ENCODE measurements around the gene NUCB1.

DNA sequence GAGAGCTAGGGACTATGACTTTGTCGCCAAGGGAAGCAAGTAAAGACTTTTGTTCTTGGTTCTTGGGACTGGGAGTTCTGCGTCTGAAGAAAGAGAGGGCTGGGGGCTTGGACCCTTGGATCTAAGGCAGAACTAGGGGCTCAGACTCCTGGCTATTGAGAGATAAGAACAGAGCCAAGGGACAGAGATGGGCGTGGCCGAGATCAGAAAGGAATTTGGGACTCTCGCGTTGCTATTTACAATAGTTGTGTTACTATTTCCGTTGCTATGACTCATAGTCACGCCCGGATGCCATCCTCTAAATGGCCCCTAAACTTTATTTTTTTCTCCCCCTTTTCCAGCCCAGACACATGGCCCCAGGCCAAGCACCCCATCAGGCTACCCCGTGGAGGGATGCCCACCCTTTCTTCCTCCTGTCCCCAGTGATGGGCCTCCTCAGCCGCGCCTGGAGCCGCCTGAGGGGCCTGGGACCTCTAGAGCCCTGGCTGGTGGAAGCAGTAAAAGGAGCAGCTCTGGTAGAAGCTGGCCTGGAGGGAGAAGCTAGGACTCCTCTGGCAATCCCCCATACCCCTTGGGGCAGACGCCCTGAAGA, 27.1 kb upstream of the NUCB1 start:
- TF ChIP-seq, protein P1, sequence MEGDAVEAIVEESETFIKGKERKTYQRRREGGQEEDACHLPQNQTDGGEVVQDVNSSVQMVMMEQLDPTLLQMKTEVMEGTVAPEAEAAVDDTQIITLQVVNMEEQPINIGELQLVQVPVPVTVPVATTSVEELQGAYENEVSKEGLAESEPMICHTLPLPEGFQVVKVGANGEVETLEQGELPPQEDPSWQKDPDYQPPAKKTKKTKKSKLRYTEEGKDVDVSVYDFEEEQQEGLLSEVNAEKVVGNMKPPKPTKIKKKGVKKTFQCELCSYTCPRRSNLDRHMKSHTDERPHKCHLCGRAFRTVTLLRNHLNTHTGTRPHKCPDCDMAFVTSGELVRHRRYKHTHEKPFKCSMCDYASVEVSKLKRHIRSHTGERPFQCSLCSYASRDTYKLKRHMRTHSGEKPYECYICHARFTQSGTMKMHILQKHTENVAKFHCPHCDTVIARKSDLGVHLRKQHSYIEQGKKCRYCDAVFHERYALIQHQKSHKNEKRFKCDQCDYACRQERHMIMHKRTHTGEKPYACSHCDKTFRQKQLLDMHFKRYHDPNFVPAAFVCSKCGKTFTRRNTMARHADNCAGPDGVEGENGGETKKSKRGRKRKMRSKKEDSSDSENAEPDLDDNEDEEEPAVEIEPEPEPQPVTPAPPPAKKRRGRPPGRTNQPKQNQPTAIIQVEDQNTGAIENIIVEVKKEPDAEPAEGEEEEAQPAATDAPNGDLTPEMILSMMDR (IDR thresholded peaks at IDR 0.05) = no peak
- no peak for TF ChIP-seq ZFX (IDR thresholded peaks at IDR 0.05; ENCODE audit: borderline replicate concordance)
